ENCODE data around the gene RIMS1. TPM values are rescaled to one million over a fixed set of nuclear protein-coding genes. Genes with fewer than 3 reads are reported as not detected.

RIMS1 gene
- total and polyA plus RNA-seq, 9 of the 15 experiments (the other 6 are each of a cell fraction or from before 2014, with no cell fraction given), result not detected

DNA sequence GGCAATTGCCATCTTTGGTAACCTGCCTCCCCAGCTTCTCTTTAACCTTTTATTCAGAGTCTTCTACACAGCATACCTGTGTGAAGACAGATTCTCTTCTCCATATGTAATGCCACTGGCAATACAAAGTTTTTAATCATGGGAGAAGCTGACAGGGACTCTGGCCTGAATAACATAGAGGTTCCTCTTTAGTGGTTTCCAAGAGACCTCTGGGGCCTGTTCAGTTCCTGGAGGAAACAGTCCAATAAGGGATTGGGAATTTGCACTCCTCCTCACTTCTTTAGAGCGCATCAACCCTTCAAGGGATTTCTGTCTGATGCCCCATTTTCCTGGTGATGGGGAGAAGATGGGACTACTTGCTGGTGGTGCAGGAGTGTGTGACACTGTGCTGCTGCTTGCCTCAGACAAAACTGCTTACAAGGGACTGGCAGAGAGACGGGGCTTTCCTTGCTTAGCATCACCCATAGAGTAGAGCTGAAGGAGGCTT is 1.4 kb downstream of the RIMS1 start:
- in situ Hi-C loops (cut with MboI) (no loop called here), intact Hi-C loops (cut with micrococcal nuclease) (no loop called here)
- H3K27me3 ChIP-seq (ENCODE audit: control insufficient read depth in 2 of 2, insufficient read depth in 2 of 2, low read length in 2 of 2), result no peaks in the 10 kb centered on the region
- ATAC-seq (no peak), FAIRE-seq (no peak), DNase-seq (ENCODE audit: extremely low read depth in 1 of 4, low spot score in 3 of 4) (no peak)
- H3K36me3 ChIP-seq (ENCODE audit: control insufficient read depth, insufficient read depth, low read length), result no peaks in the 10 kb centered on the region
- 0 out of 5 replicates have a peak, but pooled peaks cover 0 to 3% of the 10 kb centered on the region in 2 experiments for H3K4me1 ChIP-seq (replicated peaks in 1 of 2; ENCODE audit: control insufficient read depth in 2 of 2, insufficient read depth in 2 of 2, low read length in 2 of 2)
- BruUV-seq (replicated peaks), result no TSS peak
- no peaks in the 10 kb centered on the region for H3K79me2 ChIP-seq (ENCODE audit: control insufficient read depth, insufficient read depth, low read length)
- no peaks in the 10 kb centered on the region for H3K9me1 ChIP-seq (ENCODE audit: control insufficient read depth, insufficient read depth, low read length)
- no peaks in the 10 kb centered on the region for H3K9me3 ChIP-seq (replicated peaks; ENCODE audit: control insufficient read depth, insufficient read depth, low read depth, low read length)
- no peak overlapping the region for H3K9ac ChIP-seq (ENCODE audit: insufficient read depth in 1 of 2, low read depth in 2 of 2, low read length in 2 of 2)
- no peak for TF ChIP-seq XRCC5 (IDR thresholded peaks at IDR 0.05; ENCODE audit: low read depth, low read length)
- no peak for TF ChIP-seq SRSF9 (IDR thresholded peaks at IDR 0.05; ENCODE audit: borderline replicate concordance, low read depth, low read length)
- no peak for TF ChIP-seq IRF2 (CRISPR knock-in tag; IDR thresholded peaks at IDR 0.05)
- TF ChIP-seq, protein P1, sequence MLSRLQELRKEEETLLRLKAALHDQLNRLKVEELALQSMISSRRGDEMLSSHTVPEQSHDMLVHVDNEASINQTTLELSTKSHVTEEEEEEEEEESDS (CRISPR knock-in tag; IDR thresholded peaks at IDR 0.05), result no peak
- no peak for TF ChIP-seq EZH2 (IDR thresholded peaks at IDR 0.05; ENCODE audit: borderline replicate concordance, low read depth, low read length)
- TF ChIP-seq TCF3 (CRISPR knock-in tag; IDR thresholded peaks at IDR 0.05), result no peak
- TF ChIP-seq, protein P2, sequence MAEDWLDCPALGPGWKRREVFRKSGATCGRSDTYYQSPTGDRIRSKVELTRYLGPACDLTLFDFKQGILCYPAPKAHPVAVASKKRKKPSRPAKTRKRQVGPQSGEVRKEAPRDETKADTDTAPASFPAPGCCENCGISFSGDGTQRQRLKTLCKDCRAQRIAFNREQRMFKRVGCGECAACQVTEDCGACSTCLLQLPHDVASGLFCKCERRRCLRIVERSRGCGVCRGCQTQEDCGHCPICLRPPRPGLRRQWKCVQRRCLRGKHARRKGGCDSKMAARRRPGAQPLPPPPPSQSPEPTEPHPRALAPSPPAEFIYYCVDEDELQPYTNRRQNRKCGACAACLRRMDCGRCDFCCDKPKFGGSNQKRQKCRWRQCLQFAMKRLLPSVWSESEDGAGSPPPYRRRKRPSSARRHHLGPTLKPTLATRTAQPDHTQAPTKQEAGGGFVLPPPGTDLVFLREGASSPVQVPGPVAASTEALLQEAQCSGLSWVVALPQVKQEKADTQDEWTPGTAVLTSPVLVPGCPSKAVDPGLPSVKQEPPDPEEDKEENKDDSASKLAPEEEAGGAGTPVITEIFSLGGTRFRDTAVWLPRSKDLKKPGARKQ (CRISPR knock-in tag; IDR thresholded peaks at IDR 0.05), result no peak
- no peak for TF ChIP-seq ZNF764 (CRISPR knock-in tag; IDR thresholded peaks at IDR 0.05; ENCODE audit: low read depth)
- no peak for TF ChIP-seq ZNF589 (CRISPR knock-in tag; IDR thresholded peaks at IDR 0.05; ENCODE audit: low read depth)
- TF ChIP-seq ZNF143 (CRISPR knock-in tag; IDR thresholded peaks at IDR 0.05), result no peak
- TF ChIP-seq NR1H2 (CRISPR knock-in tag; IDR thresholded peaks at IDR 0.05), result no peak
- no peak for TF ChIP-seq PHB2 (IDR thresholded peaks at IDR 0.05; ENCODE audit: low read depth)
- no peak for TF ChIP-seq TFAM (CRISPR knock-in tag; conservative IDR thresholded peaks at IDR 0.05)
- TF ChIP-seq KAT2B (IDR thresholded peaks at IDR 0.05; ENCODE audit: low read depth, low read length), result no peak
- TF ChIP-seq, protein P3, sequence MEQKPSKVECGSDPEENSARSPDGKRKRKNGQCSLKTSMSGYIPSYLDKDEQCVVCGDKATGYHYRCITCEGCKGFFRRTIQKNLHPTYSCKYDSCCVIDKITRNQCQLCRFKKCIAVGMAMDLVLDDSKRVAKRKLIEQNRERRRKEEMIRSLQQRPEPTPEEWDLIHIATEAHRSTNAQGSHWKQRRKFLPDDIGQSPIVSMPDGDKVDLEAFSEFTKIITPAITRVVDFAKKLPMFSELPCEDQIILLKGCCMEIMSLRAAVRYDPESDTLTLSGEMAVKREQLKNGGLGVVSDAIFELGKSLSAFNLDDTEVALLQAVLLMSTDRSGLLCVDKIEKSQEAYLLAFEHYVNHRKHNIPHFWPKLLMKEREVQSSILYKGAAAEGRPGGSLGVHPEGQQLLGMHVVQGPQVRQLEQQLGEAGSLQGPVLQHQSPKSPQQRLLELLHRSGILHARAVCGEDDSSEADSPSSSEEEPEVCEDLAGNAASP (IDR thresholded peaks at IDR 0.05), result no peak
- H3K4me3 ChIP-seq, result no peak overlapping the region
- 0% methylated on average over 2 of the region's 2 CpGs for WGBS (ENCODE audit: insufficient coverage, low coverage, missing lambda C conversion rate)
- no peaks in the 10 kb centered on the region for H4K20me1 ChIP-seq (replicated peaks; ENCODE audit: control insufficient read depth, insufficient read depth, low read length)
- no peak overlapping the region for H2AFZ ChIP-seq (ENCODE audit: low read depth, low read length)
- ChIA-PET POLR2A (no interaction called here), CTCF (ENCODE audit: low intra/inter-chr PET ratio) (no interaction called here)
- H3K4me2 ChIP-seq (ENCODE audit: insufficient read depth, low read length), result no peak overlapping the region
- H3K27ac ChIP-seq (ENCODE audit: extremely low read depth, low read depth, low read length), result no peak overlapping the region
